ENCODE results near the gene S100B. TPM values are rescaled to one million over a fixed set of nuclear protein-coding genes. Genes with fewer than 3 reads are reported as not detected.

Gene S100B
- total RNA-seq, 2 experiments from 2014 or later, result 0.25 to 0.32 TPM

DNA sequence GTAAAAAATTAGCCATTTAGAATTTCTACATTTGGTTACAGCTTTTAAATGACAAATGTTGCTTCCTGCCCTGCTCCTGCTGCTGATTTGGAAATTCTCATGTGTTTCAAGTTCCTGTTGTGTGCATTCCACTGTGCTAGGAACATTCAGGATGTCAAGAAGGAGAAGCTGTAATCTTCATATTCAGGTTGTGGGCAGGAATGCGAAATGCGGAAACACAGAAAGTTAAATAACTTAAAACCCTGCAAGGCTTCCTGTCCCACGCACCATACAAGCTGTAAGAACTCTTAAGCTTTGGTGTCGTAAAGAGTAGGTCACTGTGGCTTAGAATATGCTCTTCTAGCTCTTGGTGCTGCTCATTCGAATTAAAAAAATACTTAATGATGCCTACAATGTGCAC, 52.6 kb downstream of the S100B start:
- H3K27ac Mint-ChIP-seq, result peak overlapping the region; percentile 92
- H3K9me3 Mint-ChIP-seq, result peaks cover 7% of the 10 kb centered on the region
- ChIA-PET CTCF (interaction anchor here (0.9 to 2.0 kb wide), 3 partner anchors 9 to 14 kb away, joined by 3 to 11 read pairs (median 10); no protein-coding TSS in a partner anchor), POLR2A (interaction anchor here (0.6 to 0.8 kb wide), 2 partner anchors 9 to 175 kb away, joined by 3 read pairs; no protein-coding TSS in a partner anchor)
- DNase-seq, result peak; percentile 29
- no peaks in the 10 kb centered on the region for H3K27me3 Mint-ChIP-seq
- peak overlapping the region; percentile 46 for H3K4me3 Mint-ChIP-seq
- H3K4me1 Mint-ChIP-seq, result peaks cover 65% of the 10 kb centered on the region
- peaks cover 76% of the 10 kb centered on the region for H3K36me3 Mint-ChIP-seq (ENCODE audit: low read depth)

DNA sequence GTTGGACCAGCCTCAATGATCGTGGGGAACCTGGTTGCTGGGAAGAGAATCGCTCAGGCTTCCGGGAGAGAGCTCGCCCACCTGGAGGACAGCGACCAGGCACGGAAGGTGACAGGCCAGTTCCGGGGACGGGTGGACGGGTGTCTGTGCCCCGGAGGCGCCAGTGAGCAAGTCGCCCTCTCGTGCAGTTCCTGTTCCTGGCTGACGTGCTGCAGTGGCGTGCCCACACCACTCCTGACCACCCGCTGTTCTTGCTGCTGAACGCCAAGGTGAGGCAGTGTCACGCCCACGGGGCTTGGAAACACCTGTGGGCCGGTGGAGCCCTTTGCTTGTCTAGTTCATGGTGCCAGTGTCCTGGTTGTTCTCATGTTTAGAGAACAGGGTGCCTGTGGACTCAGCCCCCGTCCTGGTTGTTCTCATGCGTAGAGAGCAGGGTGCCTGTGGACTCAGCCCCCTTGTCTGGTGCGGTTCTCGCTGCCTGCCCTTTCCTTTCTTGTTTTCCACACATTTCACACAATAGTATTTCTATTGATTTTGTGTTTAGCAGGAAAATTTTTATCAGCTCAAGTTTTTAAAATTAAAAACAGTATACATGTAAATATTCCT, 53.1 kb downstream of the S100B start:
- Mint-ChIP-seq H3K9me3 (peaks cover 7% of the 10 kb centered on the region), H3K36me3 (ENCODE audit: low read depth) (peaks cover 76% of the 10 kb centered on the region), H3K4me1 (peaks cover 63% of the 10 kb centered on the region), H3K27me3 (no peaks in the 10 kb centered on the region), H3K4me3 (peak overlapping the region; percentile 42), H3K27ac (peak overlapping the region; percentile 92)
- ChIA-PET CTCF (interaction anchor here (0.9 to 2.0 kb wide), 3 partner anchors 9 to 14 kb away, joined by 3 to 11 read pairs (median 10); no protein-coding TSS in a partner anchor), POLR2A (interaction anchor here (0.6 to 0.8 kb wide), 2 partner anchors 9 to 175 kb away, joined by 3 read pairs; no protein-coding TSS in a partner anchor)
- peak; percentile 33 for DNase-seq

DNA sequence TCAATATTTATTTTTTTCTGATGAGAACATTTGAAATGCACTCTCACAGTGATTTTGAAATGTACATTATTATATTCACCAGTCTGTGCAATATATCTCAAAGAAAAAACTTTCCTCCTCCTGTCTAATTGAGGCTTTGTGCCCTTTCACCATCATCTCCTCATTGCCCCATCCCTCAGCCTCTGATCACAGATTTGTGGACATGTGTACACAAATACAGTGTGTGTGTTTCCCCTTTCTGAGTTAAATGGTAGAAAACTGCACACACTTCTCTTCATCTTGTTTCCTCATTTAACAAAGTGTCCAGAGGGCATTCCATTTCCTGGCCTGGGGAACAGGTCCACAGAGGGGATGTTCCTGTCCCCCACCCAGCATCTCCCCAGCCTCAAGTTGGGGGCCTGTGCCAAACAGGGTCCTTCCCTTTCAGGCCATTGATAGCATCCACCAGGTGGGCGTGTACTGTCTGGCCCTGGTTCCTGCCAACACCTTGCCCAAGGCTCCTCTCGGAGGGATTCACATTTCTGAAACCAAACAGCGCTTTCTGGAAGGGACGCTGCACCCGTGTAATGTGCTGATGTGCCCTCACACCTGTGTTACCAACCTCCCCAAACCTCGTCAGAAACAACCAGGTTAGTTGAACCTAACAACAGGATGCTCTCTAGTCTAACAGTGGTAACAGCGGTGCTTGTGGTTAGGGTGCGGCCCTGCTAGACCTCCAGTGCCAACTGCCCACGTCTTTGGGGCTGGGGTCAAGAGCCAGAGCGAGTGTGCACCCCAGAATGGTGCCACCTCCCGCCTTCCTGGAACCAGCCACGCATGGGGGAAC, 54.6 kb downstream of the S100B start:
- CTCF ChIA-PET, result interaction anchor here (2.0 kb wide), 1 partner anchor 13 kb away, joined by 11 read pairs; no protein-coding TSS in a partner anchor
- peak; percentile 76 for DNase-seq

DNA sequence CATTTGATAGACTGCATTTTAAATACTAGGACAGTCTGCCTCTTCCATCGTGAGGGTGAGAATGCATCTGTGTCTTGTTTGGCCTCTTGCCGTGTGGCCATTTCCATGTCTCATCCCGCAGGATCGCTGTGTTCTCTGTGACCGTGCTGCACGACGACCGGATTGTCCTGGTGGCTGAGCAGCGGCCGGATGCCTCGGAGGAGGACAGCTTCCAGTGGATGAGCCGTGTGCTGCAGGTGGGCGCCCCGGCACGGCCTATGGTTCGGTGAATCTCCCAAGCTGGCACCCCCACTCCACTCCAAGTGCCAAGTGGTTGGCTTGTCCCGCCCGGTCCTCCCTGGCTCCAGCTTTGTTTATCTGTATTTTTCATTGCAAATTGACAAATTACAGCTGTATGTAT, 55.2 kb downstream of the S100B start:
- H3K4me3 Mint-ChIP-seq, result no peak overlapping the region
- peaks cover 62% of the 10 kb centered on the region for H3K4me1 Mint-ChIP-seq
- no peaks in the 10 kb centered on the region for H3K27me3 Mint-ChIP-seq
- peak overlapping the region; percentile 16 for H3K27ac Mint-ChIP-seq
- DNase-seq, result no peak
- peaks cover 81% of the 10 kb centered on the region for H3K36me3 Mint-ChIP-seq (ENCODE audit: low read depth)
- POLR2A ChIA-PET, result no interaction called here
- peaks cover 7% of the 10 kb centered on the region for H3K9me3 Mint-ChIP-seq
- CTCF ChIA-PET, result no interaction called here

More for the DNA sequence above, 54.6 kb downstream of the S100B start:
- Mint-ChIP-seq H3K9me3 (peaks cover 7% of the 10 kb centered on the region), H3K4me3 (peak overlapping the region; percentile 17), H3K36me3 (ENCODE audit: low read depth) (peaks cover 76% of the 10 kb centered on the region), H3K27ac (peak overlapping the region; percentile 92), H3K4me1 (peaks cover 56% of the 10 kb centered on the region), H3K27me3 (no peaks in the 10 kb centered on the region)
- POLR2A ChIA-PET, result no interaction called here

Other genes starting within 250 kb of the S100B start
- 10 to 100 TPM; 57.6 to 62.1 TPM for gene DIP2A, start 146.2 kb downstream of the S100B start, total RNA-seq
- gene PRMT2, start 30.6 kb upstream of the S100B start, total RNA-seq, result 100 to 1,000 TPM; 116 to 137 TPM